GM10248 (cell line): ENCODE data around the gene SORL1.

Experiments used
- CTCF ChIA-PET: fragments of 300-600 bp; sonication (Branson Sonifier 250); formaldehyde crosslinking; extraction: SDS; loops from one replicate; lab custom pipeline; 2021; ENCODE audit warnings: antibody characterized with exemption; lab: Yijun Ruan, JAX
- POLR2A ChIA-PET: fragments of 350-650 bp; sonication (Branson Sonifier 250); formaldehyde crosslinking; extraction: SDS; loops from one replicate; lab custom pipeline; 2020; ENCODE audit warnings: antibody characterized with exemption; lab: Yijun Ruan, JAX
- DNase-seq: peaks from one replicate; pipeline ENCODE4 v3.0.0; 2012; ENCODE audit errors: extremely low spot score
- TF ChIP-seq, protein P1 (sequence below): IDR thresholded peaks from 2 replicates; pipeline ENCODE4 v1.5.1; 2012; ENCODE audit warnings: mild to moderate bottlenecking, low read depth; ENCODE audit errors: extremely low read depth, missing control alignments, control extremely low read depth

Gene SORL1

DNA sequence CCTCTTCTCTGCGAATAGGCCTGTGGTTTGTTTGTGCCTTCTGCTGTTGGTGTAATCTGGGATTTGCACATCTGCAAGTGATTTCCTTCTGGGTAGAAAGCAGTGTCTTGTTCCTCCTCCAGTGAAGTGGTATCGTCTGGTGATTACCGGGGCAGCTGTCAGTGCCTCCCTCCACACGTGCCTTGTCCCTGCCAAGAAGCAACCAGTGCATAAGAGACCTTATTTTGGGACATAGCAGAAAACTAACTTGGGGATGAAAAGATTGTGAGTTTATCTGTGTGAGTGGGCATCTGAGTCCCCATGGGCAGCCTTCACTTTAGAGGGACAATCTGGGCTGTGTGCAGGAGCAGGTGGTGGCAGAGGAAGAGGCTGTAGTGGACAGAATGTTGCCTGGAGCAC, 72.1 kb downstream of the SORL1 start:
- POLR2A ChIA-PET: no interaction called here
- no peak for DNase-seq
- TF ChIP-seq, protein P1, sequence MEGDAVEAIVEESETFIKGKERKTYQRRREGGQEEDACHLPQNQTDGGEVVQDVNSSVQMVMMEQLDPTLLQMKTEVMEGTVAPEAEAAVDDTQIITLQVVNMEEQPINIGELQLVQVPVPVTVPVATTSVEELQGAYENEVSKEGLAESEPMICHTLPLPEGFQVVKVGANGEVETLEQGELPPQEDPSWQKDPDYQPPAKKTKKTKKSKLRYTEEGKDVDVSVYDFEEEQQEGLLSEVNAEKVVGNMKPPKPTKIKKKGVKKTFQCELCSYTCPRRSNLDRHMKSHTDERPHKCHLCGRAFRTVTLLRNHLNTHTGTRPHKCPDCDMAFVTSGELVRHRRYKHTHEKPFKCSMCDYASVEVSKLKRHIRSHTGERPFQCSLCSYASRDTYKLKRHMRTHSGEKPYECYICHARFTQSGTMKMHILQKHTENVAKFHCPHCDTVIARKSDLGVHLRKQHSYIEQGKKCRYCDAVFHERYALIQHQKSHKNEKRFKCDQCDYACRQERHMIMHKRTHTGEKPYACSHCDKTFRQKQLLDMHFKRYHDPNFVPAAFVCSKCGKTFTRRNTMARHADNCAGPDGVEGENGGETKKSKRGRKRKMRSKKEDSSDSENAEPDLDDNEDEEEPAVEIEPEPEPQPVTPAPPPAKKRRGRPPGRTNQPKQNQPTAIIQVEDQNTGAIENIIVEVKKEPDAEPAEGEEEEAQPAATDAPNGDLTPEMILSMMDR: no peak
- CTCF ChIA-PET: interaction anchor here (1.1 to 1.2 kb wide), 2 partner anchors 11 to 30 kb away, joined by 3 read pairs; no protein-coding TSS in a partner anchor

DNA sequence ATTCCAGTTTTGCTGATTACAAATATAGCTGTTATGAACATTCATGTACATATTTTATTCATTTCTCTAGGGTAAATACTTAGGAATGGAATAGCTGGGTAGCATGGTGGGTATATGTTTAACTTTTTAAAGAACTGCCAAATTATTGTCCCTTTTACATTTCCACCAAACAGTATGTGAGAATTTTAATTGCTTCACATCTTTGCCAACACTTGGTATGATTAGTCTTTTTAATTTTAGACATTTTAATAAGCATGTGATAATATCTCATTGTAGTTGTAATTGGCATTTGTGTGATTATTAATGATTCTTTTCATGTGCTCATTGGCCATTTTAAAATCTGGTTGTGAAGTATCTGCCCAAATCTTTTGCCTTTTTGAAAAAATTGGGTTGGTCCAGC, 73.3 kb downstream of the SORL1 start:
- TF ChIP-seq, protein P1: no peak
- ChIA-PET POLR2A (no interaction called here), CTCF (interaction anchor here (1.2 to 1.5 kb wide), 2 partner anchors 21 to 31 kb away, joined by 3 read pairs; no protein-coding TSS in a partner anchor)
- no peak for DNase-seq

DNA sequence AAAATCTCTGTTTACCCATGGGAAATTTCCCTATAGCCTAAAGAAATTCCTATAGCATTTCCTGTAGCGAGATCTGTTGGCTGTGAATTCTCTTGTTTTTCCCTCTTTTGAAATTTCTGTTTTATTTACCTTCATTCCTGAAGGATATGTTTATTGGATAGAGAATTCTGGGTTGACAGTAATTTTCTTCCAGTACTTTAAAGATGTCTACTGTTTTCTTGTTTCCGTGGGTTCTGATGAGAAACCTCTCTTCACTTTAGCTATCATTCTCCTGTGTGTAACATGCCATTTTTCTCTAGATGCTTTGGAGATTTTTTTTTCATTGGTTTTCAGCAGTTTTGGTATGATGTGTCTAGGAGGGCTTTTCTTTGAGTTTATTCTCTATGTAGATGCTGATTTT, 78.1 kb downstream of the SORL1 start:
- TF ChIP-seq, protein P1: no peak
- ChIA-PET CTCF (no interaction called here), POLR2A (no interaction called here)
- no peak for DNase-seq

DNA sequence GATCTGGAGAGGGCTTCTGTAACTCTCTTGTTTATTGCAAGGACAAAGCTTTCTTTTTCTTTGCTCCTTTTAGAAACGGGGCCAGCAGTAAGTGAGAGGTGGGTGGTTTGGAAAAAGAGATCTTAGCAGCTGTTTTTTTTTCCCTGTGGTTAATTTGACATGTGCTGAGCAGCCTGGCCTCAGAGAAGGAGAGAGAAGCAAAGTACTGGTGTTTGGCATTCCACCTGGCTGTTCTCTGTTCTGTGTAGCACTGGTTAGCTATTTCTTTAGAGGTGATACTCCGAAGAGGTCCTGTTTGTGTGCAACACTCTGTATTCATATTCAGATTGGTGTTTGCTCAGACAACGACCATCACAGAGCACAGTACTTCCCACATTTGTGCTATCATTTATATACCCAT, 81.5 kb downstream of the SORL1 start:
- POLR2A ChIA-PET: no interaction called here
- TF ChIP-seq, protein P1: no peak
- no peak for DNase-seq
- CTCF ChIA-PET: no interaction called here

DNA sequence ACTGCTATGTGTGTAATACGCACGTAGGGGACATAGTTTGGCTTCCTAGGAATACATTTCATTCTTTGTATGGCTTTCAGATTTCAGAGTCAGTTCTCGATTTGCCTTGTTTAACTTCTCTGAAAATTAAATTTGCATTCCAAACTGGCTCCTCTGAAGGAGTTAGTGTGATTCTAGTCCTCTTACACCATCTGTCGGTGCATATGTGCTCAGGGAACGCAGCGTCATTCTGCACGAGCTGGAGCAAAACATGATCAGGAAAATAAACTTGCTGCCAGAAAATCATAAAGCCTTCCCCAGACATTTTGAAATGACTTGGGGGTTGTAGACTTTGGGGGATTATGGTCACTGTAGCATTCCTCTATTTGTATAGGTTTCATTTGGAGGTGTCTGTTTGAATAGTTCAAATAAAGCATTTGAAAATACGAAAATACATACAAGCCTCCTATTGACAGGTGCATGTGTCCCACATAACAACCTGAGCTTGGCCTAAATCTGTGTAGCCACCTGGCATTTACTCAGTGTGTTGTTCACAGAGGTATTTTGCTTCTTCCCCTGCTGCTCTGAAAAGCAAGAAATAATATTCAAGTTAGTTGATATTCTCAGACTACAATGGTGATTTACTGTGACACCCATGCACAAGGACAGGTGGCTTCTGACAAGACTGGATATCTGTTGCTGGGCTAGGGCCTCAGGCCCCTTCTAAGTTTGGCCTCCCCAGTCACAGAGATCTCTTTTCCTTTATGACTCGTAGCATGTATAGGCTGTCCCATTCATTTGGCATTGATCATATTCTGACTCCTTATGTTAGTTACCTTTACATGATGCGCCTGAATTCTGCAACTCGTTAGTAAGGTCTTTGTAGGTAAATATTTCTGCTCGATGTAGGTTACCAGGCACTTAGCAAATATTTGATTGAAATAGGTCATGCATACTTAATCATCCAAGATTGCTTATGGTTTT, 82.3 kb downstream of the SORL1 start:
- TF ChIP-seq, protein P1: no peak
- CTCF ChIA-PET: interaction anchor here (0.8 kb wide), 1 partner anchor 40 kb away, joined by 3 read pairs; no protein-coding TSS in a partner anchor
- no peak for DNase-seq
- POLR2A ChIA-PET: no interaction called here

DNA sequence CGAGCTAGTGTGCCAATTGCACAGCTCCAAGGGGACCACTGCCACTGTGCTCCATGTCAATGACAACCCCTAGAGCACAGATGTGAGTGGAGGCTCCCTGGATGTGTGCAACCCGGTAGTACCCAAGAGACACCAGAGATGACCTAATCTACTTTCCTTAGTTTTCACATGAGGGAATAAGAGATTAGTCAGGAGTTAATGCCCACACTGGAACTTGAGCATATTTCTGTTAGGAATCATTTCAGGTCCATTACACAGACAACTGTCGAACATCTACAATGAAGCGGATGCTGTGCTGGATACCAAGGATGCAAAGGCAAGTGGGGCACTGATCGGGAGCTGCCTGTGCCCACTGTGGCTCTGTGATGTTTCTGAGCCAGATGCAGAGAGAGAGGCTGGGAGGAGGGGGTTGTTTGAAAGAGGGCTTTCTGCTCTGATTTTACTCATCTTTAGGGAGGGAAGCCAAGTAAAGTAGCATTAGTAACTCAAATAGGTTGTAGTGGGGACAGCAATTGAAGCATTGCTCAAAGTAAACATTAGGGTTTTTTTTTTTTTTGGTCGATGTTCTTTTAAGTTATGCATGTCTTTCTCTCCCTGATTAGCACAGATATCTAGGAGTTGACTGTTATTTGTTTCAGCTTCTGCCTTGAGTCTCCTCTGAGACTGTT, 83.1 kb downstream of the SORL1 start:
- POLR2A ChIA-PET: no interaction called here
- DNase-seq: no peak
- CTCF ChIA-PET: interaction anchor here (0.8 kb wide), 1 partner anchor 40 kb away, joined by 3 read pairs; no protein-coding TSS in a partner anchor
- TF ChIP-seq, protein P1: no peak
